ENCODE results near the gene MINDY2. TPM values are rescaled to one million over a fixed set of nuclear protein-coding genes. Genes with fewer than 3 reads are reported as not detected.
A peak's percentile ranks its signal among the peaks of the same experiment; 100 is the strongest.
"Not testable (repeated sequence)": the region's sequence is repeated elsewhere in the genome, so short reads cannot be mapped to it uniquely, and the experiment has no call there.

The MINDY2 gene
- total RNA-seq, 1 donor from 2014 or later = 37.2 TPM

GRCh38 chr15:58865425-58865880, 94.4 kb downstream of the MINDY2 start:
- intact Hi-C loops (cut with micrococcal nuclease) = no loop called here
- ATAC-seq (peak; percentile 62), DNase-seq (no peak)

- intact Hi-C loops (cut with micrococcal nuclease) = no loop called here
- ATAC-seq (no peak), DNase-seq (no peak)
Observed at GRCh38 chr15:58867926-58868325, 96.8 kb downstream of the MINDY2 start.

GRCh38 chr15:58870451-58870850, 99.3 kb downstream of the MINDY2 start:
- DNase-seq (no peak), ATAC-seq (no peak)
- intact Hi-C loops (cut with micrococcal nuclease) = no loop called here

GRCh38 chr15:58873267-58873666, 102.2 kb downstream of the MINDY2 start:
- no peak for ATAC-seq
- intact Hi-C loops (cut with micrococcal nuclease) = no loop called here

GRCh38 chr15:58875343-58875742, 104.2 kb downstream of the MINDY2 start:
- intact Hi-C loops (cut with micrococcal nuclease) = no loop called here
- no peak for DNase-seq
- no peak for ATAC-seq

More at GRCh38 chr15:58873267-58873666, 102.2 kb downstream of the MINDY2 start:
- DNase-seq = no peak

- intact Hi-C loops (cut with micrococcal nuclease) = no loop called here
- ATAC-seq = no peak
- DNase-seq = no peak
Observed at GRCh38 chr15:58876306-58877106, 105.4 kb downstream of the MINDY2 start.

- DNase-seq (no peak), ATAC-seq (no peak)
- intact Hi-C loops (cut with micrococcal nuclease) = no loop called here
Observed at GRCh38 chr15:58877999-58878825, 107.1 kb downstream of the MINDY2 start.

- no peak for DNase-seq
- intact Hi-C loops (cut with micrococcal nuclease) = no loop called here
- ATAC-seq = no peak
Observed at GRCh38 chr15:58880320-58880719, 109.2 kb downstream of the MINDY2 start.

GRCh38 chr15:58882243-58882642, 111.1 kb downstream of the MINDY2 start:
- ATAC-seq (no peak), DNase-seq (no peak)
- intact Hi-C loops (cut with micrococcal nuclease) = no loop called here

GRCh38 chr15:58883926-58884325, 112.8 kb downstream of the MINDY2 start:
- ATAC-seq; DNase-seq; intact Hi-C loops (cut with micrococcal nuclease): not testable (repeated sequence)

- no peak for DNase-seq
Observed at GRCh38 chr15:58886921-58887320, 115.8 kb downstream of the MINDY2 start.

GRCh38 chr15:58889363-58889762, 118.3 kb downstream of the MINDY2 start:
- intact Hi-C loops (cut with micrococcal nuclease) = no loop called here
- no peak for DNase-seq
- ATAC-seq = no peak

More at GRCh38 chr15:58886921-58887320, 115.8 kb downstream of the MINDY2 start:
- intact Hi-C loops (cut with micrococcal nuclease) = no loop called here
- no peak for ATAC-seq

GRCh38 chr15:58898150-58898680, 127.1 kb downstream of the MINDY2 start:
- ATAC-seq (no peak), DNase-seq (no peak)
- intact Hi-C loops (cut with micrococcal nuclease) = no loop called here

GRCh38 chr15:58900631-58901030, 129.5 kb downstream of the MINDY2 start:
- DNase-seq (no peak), ATAC-seq (no peak)
- intact Hi-C loops (cut with micrococcal nuclease) = no loop called here

GRCh38 chr15:58908550-58909309, 137.6 kb downstream of the MINDY2 start:
- intact Hi-C loops (cut with micrococcal nuclease) = no loop called here
- DNase-seq (no peak), ATAC-seq (no peak)

GRCh38 chr15:58909616-58910015, 138.5 kb downstream of the MINDY2 start:
- no peak for ATAC-seq
- no peak for DNase-seq
- intact Hi-C loops (cut with micrococcal nuclease) = no loop called here

GRCh38 chr15:58910456-58910855, 139.4 kb downstream of the MINDY2 start:
- ATAC-seq (no peak), DNase-seq (no peak)
- intact Hi-C loops (cut with micrococcal nuclease) = no loop called here
